Nephron progenitor cell (in vitro differentiated cells): ENCODE results near the gene KIF6.

Experiments
- DNase-seq: peaks from one replicate; pipeline ENCODE4 v3.0.0; 2021
- H3K27ac Mint-ChIP-seq: 2 replicates; pipeline ENCODE4 v1.8.0; 2021; ENCODE audit warnings: mild to moderate bottlenecking, moderate library complexity, mixed read lengths
- H3K27me3 Mint-ChIP-seq: 2 replicates; pipeline ENCODE4 v1.8.0; 2021; ENCODE audit warnings: mild to moderate bottlenecking, low read depth, mixed read lengths; ENCODE audit not compliant: poor library complexity
- H3K36me3 Mint-ChIP-seq: 2 replicates; pipeline ENCODE4 v1.8.0; 2021; ENCODE audit warnings: low read depth, mixed read lengths
- H3K4me1 Mint-ChIP-seq: 2 replicates; pipeline ENCODE4 v1.8.0; 2021; ENCODE audit warnings: mixed read lengths
- H3K4me3 Mint-ChIP-seq: 2 replicates; pipeline ENCODE4 v1.8.0; 2021; ENCODE audit warnings: mild to moderate bottlenecking, moderate library complexity, mixed read lengths
- H3K9me3 Mint-ChIP-seq: 2 replicates; pipeline ENCODE4 v1.8.0; 2021; ENCODE audit warnings: mild to moderate bottlenecking, moderate library complexity, mixed read lengths
- CTCF ChIP-seq: fragments of 200-600 bp; sonication (generic); IDR thresholded peaks from 2 replicates; pipeline ENCODE4 v1.5.0; 2021; ENCODE audit warnings: antibody characterized with exemption

Gene KIF6

DNA sequence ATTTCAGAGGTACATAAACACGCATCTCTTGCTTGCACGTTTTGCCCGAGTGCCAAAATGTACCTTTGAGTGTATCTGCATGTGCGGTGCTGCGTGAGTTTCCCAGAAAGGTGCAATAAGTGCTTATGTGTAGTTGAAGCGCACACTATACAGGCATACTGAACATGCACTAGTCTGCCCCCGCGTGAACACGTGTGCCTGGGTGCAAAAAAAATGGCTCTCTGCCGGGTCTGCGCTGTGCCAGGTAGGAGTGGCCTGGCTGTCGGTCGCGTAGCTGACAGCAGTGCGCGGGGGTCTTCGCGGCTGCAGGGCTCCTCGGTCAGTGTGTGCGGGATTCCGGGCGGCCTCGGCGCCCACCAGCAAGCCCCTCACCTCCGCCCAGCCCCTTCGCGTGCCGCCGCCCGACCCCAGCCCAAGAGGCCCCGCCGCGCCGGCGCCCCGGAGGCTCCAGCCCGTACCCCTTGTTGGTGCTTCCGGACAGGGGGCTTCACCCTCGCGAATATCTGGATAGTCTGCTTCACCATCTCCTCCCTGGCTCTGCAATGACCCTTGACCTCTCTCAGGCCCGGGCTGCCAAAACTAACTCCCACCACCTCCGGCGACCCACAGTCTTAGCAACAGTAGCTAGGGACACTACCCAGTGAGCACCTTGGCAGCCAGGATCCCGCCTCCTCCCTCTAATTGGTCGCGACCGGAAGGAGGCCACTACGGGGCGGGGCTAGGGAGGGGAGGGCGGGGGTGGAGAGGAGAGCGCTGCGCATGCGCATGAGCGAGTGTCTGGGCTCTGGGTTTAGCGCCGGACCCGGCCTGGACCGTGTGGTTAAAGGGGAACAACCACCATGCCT is at the start of gene KIF6:
TSS of gene KIF6 (minus strand) at position 622 of the 845 bp plus-strand sequence. CDS start at position 524, 98 bp downstream.
- peaks cover 12% of the 10 kb centered on the region for H3K4me1 Mint-ChIP-seq
- peak within 1 kb of the TSS; percentile 96 for H3K27ac Mint-ChIP-seq
- H3K27me3 Mint-ChIP-seq, result no peaks in the 10 kb centered on the region
- peak within 1 kb of the TSS; percentile 99 for H3K4me3 Mint-ChIP-seq
- peak; percentile 92 for DNase-seq
- no peaks in the 10 kb centered on the region for H3K36me3 Mint-ChIP-seq
- TF ChIP-seq CTCF, result no peak
- H3K9me3 Mint-ChIP-seq, result no peaks in the 10 kb centered on the region

- Mint-ChIP-seq H3K27me3 (peaks cover 17% of the 10 kb centered on the region), H3K4me3 (no peak overlapping the region), H3K36me3 (no peaks in the 10 kb centered on the region), H3K27ac (no peak overlapping the region), H3K4me1 (peaks cover 31% of the 10 kb centered on the region), H3K9me3 (no peaks in the 10 kb centered on the region)
- no peak for DNase-seq
- no peak for TF ChIP-seq CTCF
Measured at GRCh38 chr6:39773782-39774181, 48.6 kb upstream of the KIF6 start.

DNA sequence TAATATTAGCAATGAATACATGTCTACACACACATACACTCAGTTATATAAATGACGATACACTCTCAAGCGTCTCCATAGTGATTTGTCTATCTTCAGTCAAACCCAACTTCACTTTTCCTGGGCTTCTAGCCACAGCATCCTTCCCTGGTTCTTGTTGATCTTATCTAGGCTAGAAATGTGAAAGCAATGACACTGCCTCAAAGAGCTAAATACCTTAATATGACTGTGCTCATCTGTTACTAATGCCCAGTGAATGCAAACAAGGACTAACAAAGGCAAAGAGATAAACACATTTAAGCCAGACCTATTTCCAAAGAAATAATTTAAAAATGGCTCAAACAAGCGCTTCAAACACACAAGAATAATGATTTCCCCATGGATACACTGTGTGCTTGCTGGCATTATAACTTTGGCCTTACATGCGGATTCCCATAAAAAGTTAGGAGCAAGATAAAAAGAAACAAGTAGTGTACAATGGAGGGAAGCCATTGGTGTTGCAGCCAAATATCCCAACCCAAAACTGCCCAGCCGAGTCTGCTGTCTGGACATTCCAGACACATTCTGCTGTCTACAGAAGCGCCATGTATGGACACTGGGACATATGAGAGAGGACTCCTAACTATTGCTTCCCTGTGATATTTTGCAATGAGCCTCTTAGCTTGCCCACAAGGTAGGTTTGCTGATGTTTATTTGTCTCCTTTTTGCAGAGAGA is 47.5 kb upstream of the KIF6 start:
- H3K27ac Mint-ChIP-seq, result no peak overlapping the region
- H3K9me3 Mint-ChIP-seq, result no peaks in the 10 kb centered on the region
- H3K27me3 Mint-ChIP-seq, result peaks cover 21% of the 10 kb centered on the region
- no peak for TF ChIP-seq CTCF
- no peak overlapping the region for H3K4me3 Mint-ChIP-seq
- H3K36me3 Mint-ChIP-seq, result no peaks in the 10 kb centered on the region
- H3K4me1 Mint-ChIP-seq, result peaks cover 20% of the 10 kb centered on the region
- DNase-seq, result no peak

GRCh38 chr6:39770446-39770845 is 45.2 kb upstream of the KIF6 start:
- Mint-ChIP-seq H3K9me3 (peaks cover 4% of the 10 kb centered on the region), H3K36me3 (no peaks in the 10 kb centered on the region), H3K27ac (no peak overlapping the region), H3K27me3 (peaks cover 17% of the 10 kb centered on the region), H3K4me1 (no peaks in the 10 kb centered on the region), H3K4me3 (no peak overlapping the region)
- TF ChIP-seq CTCF, result no peak
- DNase-seq, result no peak

- no peaks in the 10 kb centered on the region for H3K36me3 Mint-ChIP-seq
- peaks cover 15% of the 10 kb centered on the region for H3K27me3 Mint-ChIP-seq
- DNase-seq, result no peak
- H3K4me1 Mint-ChIP-seq, result no peaks in the 10 kb centered on the region
- no peak overlapping the region for H3K4me3 Mint-ChIP-seq
- no peak overlapping the region for H3K27ac Mint-ChIP-seq
- H3K9me3 Mint-ChIP-seq, result peaks cover 4% of the 10 kb centered on the region
- no peak for TF ChIP-seq CTCF
Measured at GRCh38 chr6:39769012-39769411, 43.8 kb upstream of the KIF6 start.
